Osteoblast (primary cell): ENCODE results near the gene NFIL3. TPM values are rescaled to one million over a fixed set of nuclear protein-coding genes. Genes with fewer than 3 reads are reported as not detected.

ENCODE experiments used
- DNase-seq: peaks from one replicate; pipeline ENCODE4 v3.0.0; 2011; ENCODE audit warnings: low spot score, mixed read lengths; ENCODE audit not compliant: insufficient read length; ENCODE audit errors: missing footprints
- H2AFZ ChIP-seq: 2 replicates; pipeline ENCODE4 v1.6.0; 2011; ENCODE audit warnings: mild to moderate bottlenecking, low read length
- H3K27ac ChIP-seq: 2 replicates; pipeline ENCODE4 v1.5.1; 2011; ENCODE audit warnings: mild to moderate bottlenecking, low read depth, low read length, moderate library complexity
- H3K27me3 ChIP-seq: 2 replicates; pipeline ENCODE4 v1.6.0; 2012; ENCODE audit warnings: mild to moderate bottlenecking, control low read depth, inconsistent platforms, low read length, moderate library complexity; ENCODE audit not compliant: insufficient read depth
- H3K36me3 ChIP-seq: 2 replicates; pipeline ENCODE4 v1.5.1; 2011; ENCODE audit warnings: mild to moderate bottlenecking, low read length, control low read depth, moderate library complexity; ENCODE audit not compliant: insufficient read depth
- H3K4me1 ChIP-seq: 2 replicates; pipeline ENCODE4 v1.5.1; 2011; ENCODE audit warnings: mild to moderate bottlenecking, low read length, control low read depth, moderate library complexity; ENCODE audit not compliant: insufficient read depth
- H3K4me2 ChIP-seq: 2 replicates; pipeline ENCODE4 v1.6.0; 2011; ENCODE audit warnings: mild to moderate bottlenecking, low read length; ENCODE audit not compliant: insufficient read depth
- H3K4me3 ChIP-seq: fragments of 200-600 bp; sonication (generic); 3 replicates; pipeline ENCODE4 v1.5.1; 2012; ENCODE audit warnings: mild to moderate bottlenecking, low read length, inconsistent platforms; ENCODE audit not compliant: insufficient read depth
- H3K79me2 ChIP-seq: 2 replicates; pipeline ENCODE4 v1.6.0; 2012; ENCODE audit warnings: mild to moderate bottlenecking, low read length, control low read depth, inconsistent platforms; ENCODE audit not compliant: insufficient read depth
- H3K9me3 ChIP-seq: 2 replicates; pipeline ENCODE4 v1.5.1; 2011; ENCODE audit warnings: low read depth, low read length, control low read depth
- H4K20me1 ChIP-seq: 2 replicates; pipeline ENCODE4 v1.6.0; 2012; ENCODE audit warnings: mild to moderate bottlenecking, low read length, control low read depth; ENCODE audit not compliant: insufficient read depth
- total RNA-seq: library from RNA; depleted of rRNA; stranded (reverse); fragments of >200 nt; gene quantifications from 2 replicates; pipeline ENCODE4 v1.2.3, GENCODE V29; 2012
- TF ChIP-seq, protein P1 (sequence below): IDR thresholded peaks from 2 replicates; pipeline ENCODE4 v1.5.1; 2011; ENCODE audit warnings: mild to moderate bottlenecking, low read depth, low read length, moderate library complexity; ENCODE audit errors: extremely low read depth

The NFIL3 gene
- total RNA-seq, 1 donor, result 26.1 TPM

DNA sequence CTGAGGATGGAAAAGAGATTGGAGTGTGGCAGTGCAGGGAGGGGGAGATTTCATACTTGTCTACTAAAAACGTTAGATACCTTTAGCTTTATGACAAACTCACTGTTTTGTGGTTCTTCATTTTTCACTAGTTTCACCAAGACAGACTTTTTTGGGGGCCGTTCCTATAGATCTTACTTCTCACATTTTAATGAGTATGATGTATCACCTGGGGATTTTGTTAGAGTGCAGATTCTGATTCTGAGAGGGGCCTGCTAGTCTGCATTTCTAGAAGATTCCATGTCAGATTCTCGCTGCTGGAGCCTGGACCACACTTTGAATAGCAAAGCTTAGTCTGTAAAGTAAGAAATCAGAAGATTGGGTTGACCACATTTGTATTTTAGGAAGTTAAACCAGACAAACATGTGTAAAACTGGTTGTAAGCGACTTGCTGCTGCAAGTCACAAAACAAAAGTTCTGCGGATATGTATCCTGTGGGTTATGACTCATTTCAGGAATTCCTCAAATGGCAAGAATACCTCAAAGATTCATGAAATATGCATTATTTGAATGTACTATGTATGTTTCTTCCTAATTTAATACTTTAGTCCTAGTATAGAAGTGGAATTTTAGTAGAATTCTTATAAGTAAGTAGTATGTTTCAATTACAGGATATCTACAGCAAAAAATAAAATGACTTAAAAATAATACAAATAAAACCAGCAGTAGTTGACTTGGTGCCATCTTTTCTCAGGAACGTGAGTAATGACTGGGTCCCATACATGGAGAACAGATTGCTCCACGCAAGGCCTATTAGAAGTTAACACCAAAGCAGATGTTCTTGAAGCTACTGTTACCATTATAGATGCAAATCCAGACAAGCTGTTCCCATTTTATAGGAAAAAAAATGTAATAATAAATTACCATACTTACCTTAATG is 27.8 kb downstream of the NFIL3 start:
- Histone ChIP-seq H4K20me1 (no peaks in the 10 kb centered on the region), H3K27ac (peak overlapping the region; percentile 47), H3K4me2 (peak overlapping the region; percentile 51), H3K79me2 (no peaks in the 10 kb centered on the region), H3K27me3 (no peaks in the 10 kb centered on the region), H3K36me3 (no peaks in the 10 kb centered on the region), H2AFZ (no peak overlapping the region), H3K4me3 (no peak overlapping the region), H3K4me1 (peaks cover 29% of the 10 kb centered on the region), H3K9me3 (no peaks in the 10 kb centered on the region)
- peak; percentile 82 for DNase-seq
- TF ChIP-seq, protein P1, sequence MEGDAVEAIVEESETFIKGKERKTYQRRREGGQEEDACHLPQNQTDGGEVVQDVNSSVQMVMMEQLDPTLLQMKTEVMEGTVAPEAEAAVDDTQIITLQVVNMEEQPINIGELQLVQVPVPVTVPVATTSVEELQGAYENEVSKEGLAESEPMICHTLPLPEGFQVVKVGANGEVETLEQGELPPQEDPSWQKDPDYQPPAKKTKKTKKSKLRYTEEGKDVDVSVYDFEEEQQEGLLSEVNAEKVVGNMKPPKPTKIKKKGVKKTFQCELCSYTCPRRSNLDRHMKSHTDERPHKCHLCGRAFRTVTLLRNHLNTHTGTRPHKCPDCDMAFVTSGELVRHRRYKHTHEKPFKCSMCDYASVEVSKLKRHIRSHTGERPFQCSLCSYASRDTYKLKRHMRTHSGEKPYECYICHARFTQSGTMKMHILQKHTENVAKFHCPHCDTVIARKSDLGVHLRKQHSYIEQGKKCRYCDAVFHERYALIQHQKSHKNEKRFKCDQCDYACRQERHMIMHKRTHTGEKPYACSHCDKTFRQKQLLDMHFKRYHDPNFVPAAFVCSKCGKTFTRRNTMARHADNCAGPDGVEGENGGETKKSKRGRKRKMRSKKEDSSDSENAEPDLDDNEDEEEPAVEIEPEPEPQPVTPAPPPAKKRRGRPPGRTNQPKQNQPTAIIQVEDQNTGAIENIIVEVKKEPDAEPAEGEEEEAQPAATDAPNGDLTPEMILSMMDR, result no peak

DNA sequence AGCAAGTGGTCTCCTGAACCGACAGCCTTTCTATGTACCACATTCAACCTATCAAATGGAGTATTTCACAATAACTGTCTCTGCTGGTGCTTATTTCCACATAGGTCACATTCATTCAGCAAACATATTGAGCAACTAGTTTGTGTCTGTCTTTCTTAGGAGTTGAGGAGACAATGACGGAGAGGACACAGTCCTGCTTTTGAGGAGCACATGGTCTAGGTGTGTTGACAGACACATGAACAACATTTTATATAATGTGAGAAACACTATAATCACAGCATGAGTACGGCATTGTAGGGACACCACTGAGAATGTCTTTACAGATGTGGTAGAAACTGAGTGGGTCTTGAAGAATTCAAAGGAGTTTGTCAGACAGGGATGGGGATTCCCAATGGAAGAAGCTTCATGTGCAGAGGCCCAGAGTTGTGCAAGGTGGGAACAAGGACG is 28.5 kb downstream of the NFIL3 start:
- no peaks in the 10 kb centered on the region for H3K79me2 ChIP-seq
- peak overlapping the region; percentile 51 for H3K4me2 ChIP-seq
- H4K20me1 ChIP-seq, result no peaks in the 10 kb centered on the region
- H3K9me3 ChIP-seq, result no peaks in the 10 kb centered on the region
- peak overlapping the region; percentile 47 for H3K27ac ChIP-seq
- DNase-seq, result no peak
- H3K4me1 ChIP-seq, result peaks cover 29% of the 10 kb centered on the region
- H3K36me3 ChIP-seq, result no peaks in the 10 kb centered on the region
- H3K27me3 ChIP-seq, result no peaks in the 10 kb centered on the region
- H2AFZ ChIP-seq, result no peak overlapping the region
- TF ChIP-seq, protein P1, result no peak
- no peak overlapping the region for H3K4me3 ChIP-seq

DNA sequence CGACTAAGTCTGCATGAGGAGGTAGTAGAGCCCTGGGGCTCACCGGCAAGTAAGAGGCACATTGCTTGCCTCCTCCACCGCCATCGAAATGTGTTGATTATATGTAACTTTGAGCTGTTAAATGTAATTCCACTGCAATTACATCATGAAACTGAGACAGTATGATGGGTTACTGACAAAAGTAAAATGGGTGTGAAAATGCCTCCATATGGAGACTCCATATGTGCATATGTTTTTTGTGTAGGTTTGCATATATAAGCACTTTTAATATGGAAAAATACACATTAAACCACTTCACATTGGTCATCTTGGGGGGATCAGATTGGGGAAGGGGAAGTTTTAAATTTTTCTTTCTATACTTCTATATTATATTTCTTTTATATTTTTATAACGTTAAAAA is 29.8 kb downstream of the NFIL3 start:
- no peaks in the 10 kb centered on the region for H3K79me2 ChIP-seq
- no peak overlapping the region for H2AFZ ChIP-seq
- H3K27ac ChIP-seq, result no peak overlapping the region
- no peaks in the 10 kb centered on the region for H3K9me3 ChIP-seq
- H4K20me1 ChIP-seq, result no peaks in the 10 kb centered on the region
- no peak overlapping the region for H3K4me3 ChIP-seq
- H3K36me3 ChIP-seq, result no peaks in the 10 kb centered on the region
- no peak overlapping the region for H3K4me2 ChIP-seq
- no peaks in the 10 kb centered on the region for H3K27me3 ChIP-seq
- DNase-seq, result no peak
- TF ChIP-seq, protein P1, result no peak
- H3K4me1 ChIP-seq, result peaks cover 29% of the 10 kb centered on the region

DNA sequence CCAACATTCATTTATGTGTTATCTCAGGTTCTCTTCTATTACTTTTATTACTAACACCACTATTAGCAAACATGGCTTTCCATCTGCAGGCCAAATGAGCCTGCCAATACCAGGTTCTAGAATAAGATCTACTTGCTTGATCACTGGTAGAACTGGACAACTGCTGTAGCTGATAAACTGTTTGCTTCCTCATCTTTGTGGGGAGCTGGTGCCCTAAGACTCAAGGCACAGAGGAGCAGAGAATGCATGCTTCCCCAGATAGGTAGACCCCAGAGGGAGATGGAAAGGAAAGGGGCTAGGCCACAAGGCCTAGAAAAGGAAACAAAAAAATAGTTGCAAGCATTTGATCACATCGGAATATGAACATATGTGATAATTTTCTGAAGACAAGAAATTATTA is 31.2 kb downstream of the NFIL3 start:
- Histone ChIP-seq H3K4me1 (peaks cover 29% of the 10 kb centered on the region), H3K27ac (no peak overlapping the region), H3K27me3 (no peaks in the 10 kb centered on the region), H3K36me3 (no peaks in the 10 kb centered on the region), H3K9me3 (no peaks in the 10 kb centered on the region), H3K4me2 (no peak overlapping the region), H4K20me1 (no peaks in the 10 kb centered on the region), H3K4me3 (no peak overlapping the region), H3K79me2 (no peaks in the 10 kb centered on the region), H2AFZ (no peak overlapping the region)
- TF ChIP-seq, protein P1, result no peak
- DNase-seq, result no peak
